NB4 (cell line): ENCODE data around the gene TMPRSS11D.

Experiments used
- MAX ChIP-seq: IDR thresholded peaks from 2 replicates; pipeline ENCODE4 v1.6.1; 2011; ENCODE audit warnings: low read depth, low read length
- TF ChIP-seq, protein P1 (sequence below): IDR thresholded peaks from one replicate; pipeline ENCODE4 v1.5.1; 2012; ENCODE audit warnings: low read depth, low read length

- TF ChIP-seq, protein P1, sequence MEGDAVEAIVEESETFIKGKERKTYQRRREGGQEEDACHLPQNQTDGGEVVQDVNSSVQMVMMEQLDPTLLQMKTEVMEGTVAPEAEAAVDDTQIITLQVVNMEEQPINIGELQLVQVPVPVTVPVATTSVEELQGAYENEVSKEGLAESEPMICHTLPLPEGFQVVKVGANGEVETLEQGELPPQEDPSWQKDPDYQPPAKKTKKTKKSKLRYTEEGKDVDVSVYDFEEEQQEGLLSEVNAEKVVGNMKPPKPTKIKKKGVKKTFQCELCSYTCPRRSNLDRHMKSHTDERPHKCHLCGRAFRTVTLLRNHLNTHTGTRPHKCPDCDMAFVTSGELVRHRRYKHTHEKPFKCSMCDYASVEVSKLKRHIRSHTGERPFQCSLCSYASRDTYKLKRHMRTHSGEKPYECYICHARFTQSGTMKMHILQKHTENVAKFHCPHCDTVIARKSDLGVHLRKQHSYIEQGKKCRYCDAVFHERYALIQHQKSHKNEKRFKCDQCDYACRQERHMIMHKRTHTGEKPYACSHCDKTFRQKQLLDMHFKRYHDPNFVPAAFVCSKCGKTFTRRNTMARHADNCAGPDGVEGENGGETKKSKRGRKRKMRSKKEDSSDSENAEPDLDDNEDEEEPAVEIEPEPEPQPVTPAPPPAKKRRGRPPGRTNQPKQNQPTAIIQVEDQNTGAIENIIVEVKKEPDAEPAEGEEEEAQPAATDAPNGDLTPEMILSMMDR: no peak
- TF ChIP-seq MAX: no peak
Measured at GRCh38 chr4:67810011-67810410, 73.8 kb downstream of the TMPRSS11D start.
